ENCODE measurements around the gene KIRREL3.

KIRREL3 gene

GRCh38 chr11:126430581-126431335 lies 569.8 kb downstream of the KIRREL3 start:
- no peak for DNase-seq

- peak; percentile 11 for DNase-seq
These were observed 573.5 kb downstream of the KIRREL3 start for GRCh38 chr11:126426820-126427749.

- DNase-seq: no peak
These were observed 574.5 kb downstream of the KIRREL3 start for GRCh38 chr11:126426106-126426505.

- DNase-seq: no peak
These were observed 576.0 kb downstream of the KIRREL3 start for GRCh38 chr11:126424471-126425039.

GRCh38 chr11:126423743-126424142 lies 576.8 kb downstream of the KIRREL3 start:
- no peak for DNase-seq

GRCh38 chr11:126423154-126423553 lies 577.4 kb downstream of the KIRREL3 start:
- DNase-seq: no peak

- DNase-seq: no peak
These were observed 578.1 kb downstream of the KIRREL3 start for GRCh38 chr11:126422446-126422845.

GRCh38 chr11:126421271-126421671 lies 579.3 kb downstream of the KIRREL3 start:
- no peak for DNase-seq

- DNase-seq: no peak
These were observed 579.8 kb downstream of the KIRREL3 start for GRCh38 chr11:126420698-126421256.

- peak; percentile 94 for DNase-seq
These were observed 580.5 kb downstream of the KIRREL3 start for GRCh38 chr11:126419801-126420697.

GRCh38 chr11:126418887-126419286 lies 581.7 kb downstream of the KIRREL3 start:
- DNase-seq: no peak

GRCh38 chr11:126417091-126417862 lies 583.3 kb downstream of the KIRREL3 start:
- no peak for DNase-seq

- DNase-seq: no peak
These were observed 584.0 kb downstream of the KIRREL3 start for GRCh38 chr11:126416542-126417090.

GRCh38 chr11:126415669-126416420 lies 584.7 kb downstream of the KIRREL3 start:
- DNase-seq: no peak

- DNase-seq: no peak
These were observed 585.4 kb downstream of the KIRREL3 start for GRCh38 chr11:126415128-126415527.

- no peak for DNase-seq
These were observed 586.0 kb downstream of the KIRREL3 start for GRCh38 chr11:126414615-126415014.

GRCh38 chr11:126413843-126414405 lies 586.6 kb downstream of the KIRREL3 start:
- no peak for DNase-seq

GRCh38 chr11:126413426-126413825 lies 587.1 kb downstream of the KIRREL3 start:
- no peak for DNase-seq

- DNase-seq: no peak
These were observed 588.6 kb downstream of the KIRREL3 start for GRCh38 chr11:126411971-126412381.

- no peak for DNase-seq
These were observed 589.9 kb downstream of the KIRREL3 start for GRCh38 chr11:126410649-126411048.

Data from MV-4-11 (cell line).